Measurements from ENCODE around the gene SAT1. TPM values are rescaled to one million over a fixed set of nuclear protein-coding genes. Genes with fewer than 3 reads are reported as not detected.

SAT1 gene
- total RNA-seq, 2 experiments from 2014 or later = 205 to 209 TPM

Other genes starting within 250 kb of the SAT1 start
- gene PRDX4, start 115.7 kb upstream of the SAT1 start, total RNA-seq = 10 to 100 TPM; 56.0 to 59.8 TPM
- gene ACOT9, start 39.9 kb upstream of the SAT1 start, total RNA-seq = 10 to 100 TPM; 50.2 to 52.1 TPM
- 10 to 100 TPM; 32.8 to 35.0 TPM for gene APOO, start 124.8 kb downstream of the SAT1 start, total RNA-seq
- under 1 TPM in 1 of 2 experiments, not detected in 1; 0.17 TPM for gene CXorf58, start 124.8 kb downstream of the SAT1 start, total RNA-seq
- gene KLHL15, start 244.0 kb downstream of the SAT1 start, total RNA-seq = 1 to 10 TPM; 9.3 to 9.7 TPM